GM12891 (cell line): ENCODE results near the gene HLA-G.
"Not testable (repeated sequence)": the region's sequence is repeated elsewhere in the genome, so short reads cannot be mapped to it uniquely, and the experiment has no call there.

Experiments used
- DNase-seq: peaks from one replicate; pipeline ENCODE4 v3.0.0; 2011; ENCODE audit warnings: low spot score; ENCODE audit not compliant: insufficient read length
- FAIRE-seq: peaks from 2 replicates; lab custom pipeline; 2011; peaks lifted over from hg19 to GRCh38; lab: Jason Lieb, UNC
- PAX5 ChIP-seq: IDR thresholded peaks from 2 replicates; pipeline ENCODE4 v1.6.1; 2011; ENCODE audit warnings: low read length, moderate library complexity, mild to moderate bottlenecking; ENCODE audit not compliant: insufficient read depth, severe bottlenecking
- POLR2A ChIP-seq: IDR thresholded peaks from 2 replicates; pipeline ENCODE4 v1.6.1; 2011; ENCODE audit warnings: low read depth, low read length, control low read depth
- POLR2AphosphoS5 ChIP-seq: IDR thresholded peaks from 2 replicates; pipeline ENCODE4 v1.6.1; 2011; ENCODE audit warnings: low read depth, low read length, control low read depth
- POU2F2 ChIP-seq: IDR thresholded peaks from 2 replicates; pipeline ENCODE4 v1.6.1; 2011; ENCODE audit warnings: low read depth, mild to moderate bottlenecking, control low read depth, low read length, moderate library complexity
- SPI1 ChIP-seq: IDR thresholded peaks from 2 replicates; pipeline ENCODE4 v1.6.1; 2011; ENCODE audit warnings: low read depth, low read length, control low read depth
- TAF1 ChIP-seq: IDR thresholded peaks from 2 replicates; pipeline ENCODE4 v1.6.1; 2011; ENCODE audit warnings: low read depth, low read length, control low read depth

The HLA-G gene

GRCh38 chr6:29861521-29862255 is 34.1 kb downstream of the HLA-G start:
- DNase-seq = no peak
- FAIRE-seq = no peak
- TF ChIP-seq PAX5 (no peak), POLR2A (no peak), SPI1 (no peak), POLR2AphosphoS5 (no peak), POU2F2 (no peak), TAF1 (no peak)

- FAIRE-seq (no peak), DNase-seq (no peak)
- no peak for TF ChIP-seq POLR2AphosphoS5
- TF ChIP-seq SPI1 = no peak
- TF ChIP-seq PAX5 = no peak
- no peak for TF ChIP-seq POLR2A
- no peak for TF ChIP-seq TAF1
Measured at GRCh38 chr6:29864037-29864810, 36.6 kb downstream of the HLA-G start.

GRCh38 chr6:29865631-29866030 is 38.0 kb downstream of the HLA-G start:
- FAIRE-seq = no peak
- DNase-seq = no peak
- TF ChIP-seq TAF1 = no peak
- no peak for TF ChIP-seq POLR2AphosphoS5
- TF ChIP-seq SPI1 = no peak
- no peak for TF ChIP-seq PAX5
- TF ChIP-seq POLR2A = no peak
- no peak for TF ChIP-seq POU2F2

- TF ChIP-seq TAF1 = no peak
- no peak for TF ChIP-seq POU2F2
- TF ChIP-seq POLR2A = no peak
- TF ChIP-seq PAX5 = no peak
- TF ChIP-seq POLR2AphosphoS5 = no peak
- TF ChIP-seq SPI1 = no peak
- DNase-seq (no peak), FAIRE-seq (no peak)
Measured at GRCh38 chr6:29870104-29870503, 42.5 kb downstream of the HLA-G start.

- TF ChIP-seq POLR2A = no peak
- TF ChIP-seq POU2F2 = no peak
- no peak for TF ChIP-seq PAX5
- no peak for TF ChIP-seq POLR2AphosphoS5
- TF ChIP-seq SPI1 = no peak
- no peak for TF ChIP-seq TAF1
- FAIRE-seq (no peak), DNase-seq (no peak)
Measured at GRCh38 chr6:29872791-29873190, 45.2 kb downstream of the HLA-G start.

GRCh38 chr6:29875257-29875656 is 47.6 kb downstream of the HLA-G start:
- no peak for TF ChIP-seq POLR2A
- no peak for TF ChIP-seq PAX5
- TF ChIP-seq SPI1 = no peak
- TF ChIP-seq TAF1 = no peak
- TF ChIP-seq POLR2AphosphoS5 = no peak
- TF ChIP-seq POU2F2 = no peak
- FAIRE-seq (no peak), DNase-seq (no peak)

GRCh38 chr6:29875734-29876133 is 48.1 kb downstream of the HLA-G start:
- not testable (repeated sequence) for DNase-seq, FAIRE-seq
